HepG2 (cell line): ENCODE results near the gene SMIM13. TPM values are rescaled to one million over a fixed set of nuclear protein-coding genes. Genes with fewer than 3 reads are reported as not detected.

Experiments used
- CREM ChIP-seq, 2 experiments: sonication (generic) in 1 of 2; formaldehyde crosslinking in 1 of 2; IDR thresholded peaks; 2 replicates each; pipeline versions ENCODE4 v1.4.0 to v1.6.1; 2016 to 2020; ENCODE audit warnings: antibody characterized with exemption in 1 of 2, mild to moderate bottlenecking in 1 of 2, missing genetic modification reagents in 1 of 2
- FOXC1 ChIP-seq: sonication (generic); formaldehyde crosslinking; IDR thresholded peaks from 2 replicates; pipeline ENCODE4 v1.8.0; 2022; ENCODE audit warnings: mild to moderate bottlenecking, missing genetic modification reagents, borderline replicate concordance
- GATAD1 ChIP-seq: IDR thresholded peaks from 2 replicates; pipeline ENCODE4 v1.6.1; 2016; ENCODE audit warnings: missing genetic modification reagents, missing compliant biosample characterization
- GFI1 ChIP-seq: sonication (generic); formaldehyde crosslinking; IDR thresholded peaks from 2 replicates; pipeline ENCODE4 v1.5.0; 2020; ENCODE audit warnings: missing genetic modification reagents, mild to moderate bottlenecking, borderline replicate concordance
- HNF4A ChIP-seq: sonication (generic); formaldehyde crosslinking; IDR thresholded peaks from 2 replicates; pipeline ENCODE4 v1.4.0; 2020; ENCODE audit warnings: missing genetic modification reagents
- MAX ChIP-seq: IDR thresholded peaks from 2 replicates; pipeline ENCODE4 v1.6.1; 2012; ENCODE audit warnings: inconsistent platforms
- NCOR1 ChIP-seq: fragments of 200-600 bp; sonication (generic); IDR thresholded peaks from 2 replicates; pipeline ENCODE4 v1.7.0; 2017; ENCODE audit warnings: antibody characterized with exemption, low read length, borderline replicate concordance
- NFE2 ChIP-seq: sonication (generic); formaldehyde crosslinking; IDR thresholded peaks from 2 replicates; pipeline ENCODE4 v1.4.0; 2020; ENCODE audit warnings: missing genetic modification reagents
- NFRKB ChIP-seq: fragments of 450-650 bp; IDR thresholded peaks from 2 replicates; pipeline ENCODE4 v1.6.1; 2017
- NR2F2 ChIP-seq: IDR thresholded peaks from 2 replicates; pipeline ENCODE4 v1.6.1; 2012; ENCODE audit warnings: low read depth, inconsistent platforms, borderline replicate concordance
- PAWR ChIP-seq: sonication (generic); formaldehyde crosslinking; IDR thresholded peaks from 2 replicates; pipeline ENCODE4 v1.4.0; 2020; ENCODE audit warnings: missing genetic modification reagents, mild to moderate bottlenecking, borderline replicate concordance
- POGZ ChIP-seq: sonication (generic); formaldehyde crosslinking; IDR thresholded peaks from 2 replicates; pipeline ENCODE4 v1.4.0; 2020; ENCODE audit warnings: mild to moderate bottlenecking, missing genetic modification reagents
- SALL1 ChIP-seq: sonication (generic); formaldehyde crosslinking; IDR thresholded peaks from 2 replicates; pipeline ENCODE4 v1.8.0; 2022; ENCODE audit warnings: mild to moderate bottlenecking, missing genetic modification reagents
- SAP130 ChIP-seq: IDR thresholded peaks from 2 replicates; pipeline ENCODE4 v1.6.1; 2016; ENCODE audit warnings: low read depth
- SATB2 ChIP-seq: sonication (generic); formaldehyde crosslinking; IDR thresholded peaks from 2 replicates; pipeline ENCODE4 v1.5.0; 2020; ENCODE audit warnings: missing genetic modification reagents
- SP140L ChIP-seq: sonication (generic); formaldehyde crosslinking; IDR thresholded peaks from 2 replicates; pipeline ENCODE4 v1.4.0; 2020; ENCODE audit warnings: missing genetic modification reagents, borderline replicate concordance
- THAP11 ChIP-seq: IDR thresholded peaks from 2 replicates; pipeline ENCODE4 v1.6.1; 2016; ENCODE audit warnings: missing biosample characterization, missing genetic modification reagents
- THAP8 ChIP-seq: sonication (generic); formaldehyde crosslinking; IDR thresholded peaks from 2 replicates; pipeline ENCODE4 v1.5.1; 2020; ENCODE audit warnings: missing genetic modification reagents, mild to moderate bottlenecking, borderline replicate concordance
- TOE1 ChIP-seq: sonication (generic); formaldehyde crosslinking; IDR thresholded peaks from 2 replicates; pipeline ENCODE4 v1.4.0; 2020; ENCODE audit warnings: mild to moderate bottlenecking, missing genetic modification reagents
- ZBTB44 ChIP-seq: sonication (generic); formaldehyde crosslinking; IDR thresholded peaks from 2 replicates; pipeline ENCODE4 v1.4.0; 2020; ENCODE audit warnings: missing genetic modification reagents
- ZNF230 ChIP-seq: sonication (generic); formaldehyde crosslinking; IDR thresholded peaks from 2 replicates; pipeline ENCODE4 v1.4.0; 2020; ENCODE audit warnings: mild to moderate bottlenecking, missing genetic modification reagents
- ZNF691 ChIP-seq: sonication (generic); formaldehyde crosslinking; IDR thresholded peaks from 2 replicates; pipeline ENCODE4 v1.4.0; 2020; ENCODE audit warnings: missing genetic modification reagents, low read depth, mild to moderate bottlenecking, borderline replicate concordance
- polyA plus RNA-seq, 8 experiments: library from polyadenylated mRNA; depleted of rRNA in 3 of 8; stranded (reverse) in 7 of 8; unstranded in 1 of 8; fragments of >200 nt; fragmentation: Illumina TruSeq in 4 of 8; extraction: Trizol in 4 of 8; gene quantifications; 2 replicates each; pipeline versions ENCODE4 v1.2.1 to v1.2.3, GENCODE V29; 2011 to 2016; ENCODE audit warnings: low read depth in 4 of 8, missing spikeins in 1 of 8, mixed read lengths in 1 of 8; ENCODE audit not compliant: insufficient read depth in 1 of 8
- total RNA-seq, 5 experiments: library from RNA; depleted of rRNA; stranded (reverse); fragments of >200 nt; fragmentation: Illumina TruSeq; extraction: Trizol; gene quantifications; 2 replicates each; pipeline ENCODE4 v1.2.3, GENCODE V29; 2016; ENCODE audit warnings: low read depth in 1 of 5
- TF ChIP-seq, protein P1 (sequence below): sonication (generic); formaldehyde crosslinking; IDR thresholded peaks from 2 replicates; pipeline ENCODE4 v1.4.0; 2020; ENCODE audit warnings: mild to moderate bottlenecking, missing genetic modification reagents
- TF ChIP-seq, protein P2 (sequence below): sonication (generic); formaldehyde crosslinking; conservative IDR thresholded peaks from 2 replicates; pipeline ENCODE4 v1.8.1; 2023; ENCODE audit warnings: missing genetic modification reagents

Gene SMIM13
- total and polyA plus RNA-seq, 2 of the 13 experiments (the other 11 are each of a cell fraction or from before 2014, with no cell fraction given): 2.7 to 10.2 TPM

DNA sequence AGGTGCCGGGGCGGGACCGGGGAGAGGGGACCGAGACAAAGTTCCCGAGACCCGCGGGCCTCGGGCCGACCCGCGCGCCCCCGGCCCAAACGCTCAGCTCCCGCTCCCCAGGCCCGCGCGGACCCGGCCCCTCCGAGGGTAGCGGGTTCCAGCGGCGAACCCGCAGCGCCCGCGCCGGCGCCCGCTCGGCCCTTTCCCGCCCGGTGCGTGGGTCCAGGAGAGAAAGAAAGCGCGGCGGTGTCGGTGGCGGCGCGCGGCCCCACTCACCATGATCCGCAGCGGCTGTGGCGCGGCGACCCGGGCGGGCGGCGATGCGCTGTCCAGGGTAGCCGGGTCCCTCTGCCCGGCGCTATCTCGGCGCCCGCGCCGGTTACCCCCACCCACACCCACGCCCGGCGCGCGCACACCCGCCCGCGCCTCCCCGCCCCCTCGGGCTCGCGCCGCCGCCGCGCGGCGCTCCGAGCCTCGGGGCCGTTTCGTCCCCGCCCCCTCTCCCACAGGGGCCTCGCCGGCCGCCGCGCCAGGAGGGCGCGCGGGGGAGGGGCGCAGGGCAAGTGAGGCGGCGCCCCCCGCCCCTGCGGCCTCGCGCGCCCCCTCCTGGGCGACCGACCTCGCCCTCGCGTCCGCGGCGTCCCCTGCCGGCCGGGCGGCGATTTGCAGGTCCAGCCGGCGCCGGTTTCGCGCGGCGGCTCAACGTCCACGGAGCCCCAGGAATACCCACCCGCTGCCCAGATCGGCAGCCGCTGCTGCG is 49.5 kb upstream of the SMIM13 start, which contains the start of gene ELOVL2 (continued):
- peak; percentile 62 for TF ChIP-seq THAP11 (CRISPR knock-in tag)
- no peak; the same call in 1 of the 2 replicates for TF ChIP-seq GFI1
- TF ChIP-seq GATAD1 (CRISPR knock-in tag): peak; percentile 22; the same call in 1 of the 2 replicates
- TF ChIP-seq SAP130 (CRISPR knock-in tag): no peak; the same call in none of the 2 replicates
- TF ChIP-seq ZBTB44: no peak
- no peak for TF ChIP-seq SATB2 (CRISPR knock-in tag)
- TF ChIP-seq HNF4A (CRISPR knock-in tag): peak; percentile 24; the same call in 1 of the 2 replicates
- TF ChIP-seq FOXC1 (CRISPR knock-in tag): peak; percentile 63; the same call in 1 of the 2 replicates
- no peak; the same call in 1 of the 2 replicates for TF ChIP-seq TOE1 (CRISPR knock-in tag)
- TF ChIP-seq THAP8 (CRISPR knock-in tag): no peak
- TF ChIP-seq NR2F2: no peak; the same call in 1 of the 2 replicates
- TF ChIP-seq, protein P1, sequence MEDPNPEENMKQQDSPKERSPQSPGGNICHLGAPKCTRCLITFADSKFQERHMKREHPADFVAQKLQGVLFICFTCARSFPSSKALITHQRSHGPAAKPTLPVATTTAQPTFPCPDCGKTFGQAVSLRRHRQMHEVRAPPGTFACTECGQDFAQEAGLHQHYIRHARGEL (CRISPR knock-in tag): no peak
- TF ChIP-seq, protein P2, sequence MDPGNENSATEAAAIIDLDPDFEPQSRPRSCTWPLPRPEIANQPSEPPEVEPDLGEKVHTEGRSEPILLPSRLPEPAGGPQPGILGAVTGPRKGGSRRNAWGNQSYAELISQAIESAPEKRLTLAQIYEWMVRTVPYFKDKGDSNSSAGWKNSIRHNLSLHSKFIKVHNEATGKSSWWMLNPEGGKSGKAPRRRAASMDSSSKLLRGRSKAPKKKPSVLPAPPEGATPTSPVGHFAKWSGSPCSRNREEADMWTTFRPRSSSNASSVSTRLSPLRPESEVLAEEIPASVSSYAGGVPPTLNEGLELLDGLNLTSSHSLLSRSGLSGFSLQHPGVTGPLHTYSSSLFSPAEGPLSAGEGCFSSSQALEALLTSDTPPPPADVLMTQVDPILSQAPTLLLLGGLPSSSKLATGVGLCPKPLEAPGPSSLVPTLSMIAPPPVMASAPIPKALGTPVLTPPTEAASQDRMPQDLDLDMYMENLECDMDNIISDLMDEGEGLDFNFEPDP: no peak
- no peak for TF ChIP-seq SP140L
- no peak for TF ChIP-seq NFE2 (CRISPR knock-in tag)
- no peak for TF ChIP-seq PAWR (CRISPR knock-in tag)
- TF ChIP-seq ZNF691 (CRISPR knock-in tag): peak; percentile 84; the same call in 1 of the 2 replicates
- TF ChIP-seq SALL1 (CRISPR knock-in tag): peak; percentile 83
- TF ChIP-seq NCOR1: no peak
- TF ChIP-seq POGZ (CRISPR knock-in tag): peak; percentile 77
- TF ChIP-seq ZNF230 (CRISPR knock-in tag): no peak; the same call in 1 of the 2 replicates
- no peak for TF ChIP-seq CREM (IDR thresholded peaks at IDR 0.05)
- no peak for TF ChIP-seq CREM (CRISPR knock-in tag; IDR thresholded peaks at IDR 0.05)
- TF ChIP-seq NFRKB: no peak
- peak; percentile 88 for TF ChIP-seq MAX
